ENCODE measurements around the gene PRR19.
"Not testable (repeated sequence)": the region's sequence is repeated elsewhere in the genome, so short reads cannot be mapped to it uniquely, and the experiment has no call there.

DNA sequence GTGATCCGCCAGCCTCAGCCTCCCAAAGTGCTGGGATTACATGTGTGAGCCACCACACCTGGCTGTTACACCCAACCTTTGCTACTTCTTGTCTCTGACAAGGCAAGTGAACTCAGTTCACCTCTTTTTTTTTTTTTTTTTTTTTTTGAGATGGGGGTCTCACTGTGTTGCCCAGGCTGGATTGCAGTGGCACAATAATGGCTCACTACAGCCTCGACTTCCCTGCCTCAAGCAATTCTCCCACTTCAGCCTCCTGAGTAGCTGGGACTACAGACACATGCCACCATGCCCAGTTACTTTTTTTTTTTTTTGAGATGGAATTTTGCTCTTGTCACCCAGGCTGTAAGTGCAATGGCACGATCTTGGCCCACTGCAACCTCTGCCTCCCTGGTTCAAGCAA, 44.1 kb upstream of the PRR19 start:
- TF ChIP-seq, protein P1, sequence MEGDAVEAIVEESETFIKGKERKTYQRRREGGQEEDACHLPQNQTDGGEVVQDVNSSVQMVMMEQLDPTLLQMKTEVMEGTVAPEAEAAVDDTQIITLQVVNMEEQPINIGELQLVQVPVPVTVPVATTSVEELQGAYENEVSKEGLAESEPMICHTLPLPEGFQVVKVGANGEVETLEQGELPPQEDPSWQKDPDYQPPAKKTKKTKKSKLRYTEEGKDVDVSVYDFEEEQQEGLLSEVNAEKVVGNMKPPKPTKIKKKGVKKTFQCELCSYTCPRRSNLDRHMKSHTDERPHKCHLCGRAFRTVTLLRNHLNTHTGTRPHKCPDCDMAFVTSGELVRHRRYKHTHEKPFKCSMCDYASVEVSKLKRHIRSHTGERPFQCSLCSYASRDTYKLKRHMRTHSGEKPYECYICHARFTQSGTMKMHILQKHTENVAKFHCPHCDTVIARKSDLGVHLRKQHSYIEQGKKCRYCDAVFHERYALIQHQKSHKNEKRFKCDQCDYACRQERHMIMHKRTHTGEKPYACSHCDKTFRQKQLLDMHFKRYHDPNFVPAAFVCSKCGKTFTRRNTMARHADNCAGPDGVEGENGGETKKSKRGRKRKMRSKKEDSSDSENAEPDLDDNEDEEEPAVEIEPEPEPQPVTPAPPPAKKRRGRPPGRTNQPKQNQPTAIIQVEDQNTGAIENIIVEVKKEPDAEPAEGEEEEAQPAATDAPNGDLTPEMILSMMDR (IDR thresholded peaks at IDR 0.05), result not testable (repeated sequence)
- TF ChIP-seq POLR2A (IDR thresholded peaks at IDR 0.05), result not testable (repeated sequence)

Measured in testis (tissue), 2 donors.